ENCODE results near the gene NHLRC4. TPM values are rescaled to one million over a fixed set of nuclear protein-coding genes. Genes with fewer than 3 reads are reported as not detected.

NHLRC4 gene
- total and polyA plus RNA-seq, 4 donors, result 0.17 to 7.0 (median 0.25) TPM; not detected in 1

- Histone ChIP-seq H3K36me3 (ENCODE audit: control insufficient read depth in 4 of 4, insufficient read depth in 3 of 4, low read depth in 1 of 4, low read length in 3 of 4) (no peaks in the 10 kb centered on the region), H3K4me1 (ENCODE audit: control insufficient read depth in 4 of 4, insufficient read depth in 4 of 4, low read length in 3 of 4) (peaks cover 5 to 29% (median 10%) of the 10 kb centered on the region in 4 donors), H3K9me3 (ENCODE audit: control insufficient read depth in 4 of 4, low read length in 3 of 4) (no peaks in the 10 kb centered on the region), H3K9ac (ENCODE audit: low read depth in 1 of 2, low read length in 2 of 2) (no peak overlapping the region), H3K4me3 (ENCODE audit: low read depth in 1 of 3, low read length in 3 of 3) (peak overlapping the region in 1 of 3 donors; percentile 9), H3K27ac (ENCODE audit: low read depth in 1 of 2, low read length in 2 of 2) (no peak overlapping the region), H3K27me3 (ENCODE audit: control insufficient read depth in 4 of 4, insufficient read depth in 4 of 4, low read length in 3 of 4) (peaks cover 0 to 2% (median 0%) of the 10 kb centered on the region in 4 donors)
- TF ChIP-seq RAD21 (IDR thresholded peaks at IDR 0.05) (no peak), ATF3 (IDR thresholded peaks at IDR 0.05) (no peak), HNF4G (IDR thresholded peaks at IDR 0.05) (no peak)
- DNase-seq (ENCODE audit: low spot score), result no peak
- WGBS, result 50% methylated on average over 35 of the region's 35 CpGs
These were observed 1.1 kb upstream of the NHLRC4 start for GRCh38 chr16:565419-566330.

GRCh38 chr16:567373-568256 is 810 bp downstream of the NHLRC4 start:
- DNase-seq (ENCODE audit: low spot score), result no peak
- Histone ChIP-seq H3K4me1 (ENCODE audit: control insufficient read depth in 4 of 4, insufficient read depth in 4 of 4, low read length in 3 of 4) (peaks cover 5 to 37% (median 14%) of the 10 kb centered on the region in 4 donors), H3K4me3 (ENCODE audit: low read depth in 1 of 3, low read length in 3 of 3) (no peak overlapping the region), H3K9me3 (ENCODE audit: control insufficient read depth in 4 of 4, low read length in 3 of 4) (no peaks in the 10 kb centered on the region), H3K27ac (ENCODE audit: low read depth in 1 of 2, low read length in 2 of 2) (no peak overlapping the region), H3K27me3 (ENCODE audit: control insufficient read depth in 4 of 4, insufficient read depth in 4 of 4, low read length in 3 of 4) (no peaks in the 10 kb centered on the region), H3K9ac (ENCODE audit: low read depth in 1 of 2, low read length in 2 of 2) (no peak overlapping the region), H3K36me3 (ENCODE audit: control insufficient read depth in 4 of 4, insufficient read depth in 3 of 4, low read depth in 1 of 4, low read length in 3 of 4) (no peaks in the 10 kb centered on the region)
- 93% methylated on average over 35 of the region's 35 CpGs for WGBS
- no peak for TF ChIP-seq FOXA1 (IDR thresholded peaks at IDR 0.05)
- no peak for TF ChIP-seq SP1 (IDR thresholded peaks at IDR 0.05)
- TF ChIP-seq RXRA (IDR thresholded peaks at IDR 0.05), result no peak
- no peak for TF ChIP-seq HNF4G (IDR thresholded peaks at IDR 0.05)
- no peak for TF ChIP-seq HNF4A (conservative IDR thresholded peaks at IDR 0.05)
- TF ChIP-seq TAF1 (conservative IDR thresholded peaks at IDR 0.05), result no peak
- no peak for TF ChIP-seq NR2F2 (IDR thresholded peaks at IDR 0.05)
- TF ChIP-seq MAX (IDR thresholded peaks at IDR 0.05), result no peak
- no peak for TF ChIP-seq RAD21 (IDR thresholded peaks at IDR 0.05)
- no peak for TF ChIP-seq CTCF (IDR thresholded peaks at IDR 0.05; ENCODE audit: low read depth, low read length, missing input control)
- no peak for TF ChIP-seq FOXA2 (IDR thresholded peaks at IDR 0.05)
- TF ChIP-seq YY1 (IDR thresholded peaks at IDR 0.05), result no peak
- no peak for TF ChIP-seq ZBTB33 (IDR thresholded peaks at IDR 0.05)
- TF ChIP-seq ATF3 (IDR thresholded peaks at IDR 0.05), result no peak
- TF ChIP-seq EGR1 (IDR thresholded peaks at IDR 0.05; ENCODE audit: low read depth in 2 of 2), result no peak
- no peak for TF ChIP-seq GABPA (IDR thresholded peaks at IDR 0.05 in 1 of 2, conservative IDR thresholded peaks at IDR 0.05 in 1 of 2)

Measured in liver (tissue), 9 donors.